Measurements from ENCODE around the gene EARS2.

- TF ChIP-seq POLR2A (IDR thresholded peaks at IDR 0.05; ENCODE audit: low read length) (no peak), GATA1 (IDR thresholded peaks at IDR 0.05; ENCODE audit: low read depth, low read length) (no peak)
Observed at GRCh38 chr16:23500212-23500861, 56.8 kb downstream of the EARS2 start.

Measured in erythroblast (primary cell).